ENCODE measurements around the gene SIGLEC9. TPM values are rescaled to one million over a fixed set of nuclear protein-coding genes. Genes with fewer than 3 reads are reported as not detected.

SIGLEC9 gene
- total RNA-seq, 1 experiment from 2014 or later, result not detected

GRCh38 chr19:51076631-51077213 is 48.0 kb upstream of the SIGLEC9 start:
- peak; percentile 34 for ATAC-seq
- ChIA-PET CTCF (interaction anchor here (1.2 to 1.9 kb wide), 4 partner anchors 18 to 154 kb away, joined by 3 to 13 read pairs (median 4); no protein-coding TSS in a partner anchor), POLR2A (no interaction called here)

DNA sequence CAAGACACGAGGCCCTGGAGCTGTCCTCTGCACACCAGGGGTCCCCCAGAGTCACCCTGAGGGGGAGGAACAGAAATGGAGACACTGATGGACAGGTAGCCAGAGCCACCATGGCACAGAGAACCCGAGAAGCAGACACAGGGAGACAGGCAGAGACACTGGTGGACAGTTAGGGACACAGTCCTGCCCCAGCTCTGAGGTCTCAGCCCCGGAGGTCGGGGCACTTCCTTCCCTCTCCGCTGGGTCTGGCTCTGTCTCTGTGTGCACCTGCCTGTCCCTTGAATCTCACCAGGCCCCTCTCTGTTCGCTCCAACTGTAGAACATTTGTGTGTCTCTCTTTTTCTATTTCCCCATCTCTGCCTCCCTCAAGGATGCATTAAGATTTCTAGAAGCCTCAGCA is 46.6 kb upstream of the SIGLEC9 start:
- ATAC-seq (no peak), DNase-seq (ENCODE audit: low spot score) (no peak)
- peaks cover 14% of the 10 kb centered on the region for H3K9me3 Mint-ChIP-seq
- H3K4me1 Mint-ChIP-seq, result peaks cover 17% of the 10 kb centered on the region
- CTCF ChIA-PET, result interaction anchor here (0.7 to 1.6 kb wide), 3 partner anchors 9 to 61 kb away, joined by 3 to 7 read pairs (median 4); no protein-coding TSS in a partner anchor
- peaks cover 8% of the 10 kb centered on the region for H3K36me3 Mint-ChIP-seq
- no peak overlapping the region for H3K27ac Mint-ChIP-seq
- H3K27me3 Mint-ChIP-seq (ENCODE audit: low read depth), result peaks cover 10% of the 10 kb centered on the region; the same call in 1 of the 2 replicates
- POLR2A ChIA-PET, result no interaction called here
- no peak overlapping the region for H3K4me3 Mint-ChIP-seq
- TF ChIP-seq, protein P1, sequence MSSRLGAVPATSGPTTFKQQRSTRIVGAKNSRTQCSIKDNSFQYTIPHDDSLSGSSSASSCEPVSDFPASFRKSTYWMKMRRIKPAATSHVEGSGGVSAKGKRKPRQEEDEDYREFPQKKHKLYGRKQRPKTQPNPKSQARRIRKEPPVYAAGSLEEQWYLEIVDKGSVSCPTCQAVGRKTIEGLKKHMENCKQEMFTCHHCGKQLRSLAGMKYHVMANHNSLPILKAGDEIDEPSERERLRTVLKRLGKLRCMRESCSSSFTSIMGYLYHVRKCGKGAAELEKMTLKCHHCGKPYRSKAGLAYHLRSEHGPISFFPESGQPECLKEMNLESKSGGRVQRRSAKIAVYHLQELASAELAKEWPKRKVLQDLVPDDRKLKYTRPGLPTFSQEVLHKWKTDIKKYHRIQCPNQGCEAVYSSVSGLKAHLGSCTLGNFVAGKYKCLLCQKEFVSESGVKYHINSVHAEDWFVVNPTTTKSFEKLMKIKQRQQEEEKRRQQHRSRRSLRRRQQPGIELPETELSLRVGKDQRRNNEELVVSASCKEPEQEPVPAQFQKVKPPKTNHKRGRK (CRISPR knock-in tag; IDR thresholded peaks at IDR 0.05; ENCODE audit: borderline replicate concordance), result no peak
- TF ChIP-seq CREB1 (CRISPR knock-in tag; IDR thresholded peaks at IDR 0.05), result no peak

More at GRCh38 chr19:51076631-51077213, 48.0 kb upstream of the SIGLEC9 start:
- no peak for TF ChIP-seq ZBTB43 (CRISPR knock-in tag; IDR thresholded peaks at IDR 0.05)
- Mint-ChIP-seq H3K36me3 (peaks cover 10% of the 10 kb centered on the region), H3K27me3 (ENCODE audit: low read depth) (peaks cover 10% of the 10 kb centered on the region; the same call in 1 of the 2 replicates), H3K27ac (peak overlapping the region; percentile 26; the same call in 1 of the 2 replicates), H3K4me1 (peaks cover 13% of the 10 kb centered on the region), H3K4me3 (no peak overlapping the region), H3K9me3 (peaks cover 17% of the 10 kb centered on the region)
- no peak for DNase-seq (ENCODE audit: low spot score)

- peaks cover 21% of the 10 kb centered on the region for H3K4me1 Mint-ChIP-seq
- H3K36me3 Mint-ChIP-seq, result peaks cover 2% of the 10 kb centered on the region; the same call in 1 of the 2 replicates
- H3K9me3 Mint-ChIP-seq, result peaks cover 8% of the 10 kb centered on the region
- no peak overlapping the region for H3K4me3 Mint-ChIP-seq
- DNase-seq (ENCODE audit: low spot score), result no peak
- POLR2A ChIA-PET, result no interaction called here
- TF ChIP-seq ZNF416 (CRISPR knock-in tag; IDR thresholded peaks at IDR 0.05) (no peak), SMAD3 (CRISPR knock-in tag; IDR thresholded peaks at IDR 0.05; ENCODE audit: borderline replicate concordance) (no peak), EMX1 (CRISPR knock-in tag; IDR thresholded peaks at IDR 0.05) (no peak)
- no peak for ATAC-seq
- peaks cover 4% of the 10 kb centered on the region; the same call in 1 of the 2 replicates for H3K27me3 Mint-ChIP-seq (ENCODE audit: low read depth)
- no peak overlapping the region for H3K27ac Mint-ChIP-seq
- CTCF ChIA-PET, result interaction anchor here (1.6 kb wide), 1 partner anchor 16 kb away, joined by 7 read pairs; no protein-coding TSS in a partner anchor
Observed at GRCh38 chr19:51078731-51079130, 46.0 kb upstream of the SIGLEC9 start.

DNA sequence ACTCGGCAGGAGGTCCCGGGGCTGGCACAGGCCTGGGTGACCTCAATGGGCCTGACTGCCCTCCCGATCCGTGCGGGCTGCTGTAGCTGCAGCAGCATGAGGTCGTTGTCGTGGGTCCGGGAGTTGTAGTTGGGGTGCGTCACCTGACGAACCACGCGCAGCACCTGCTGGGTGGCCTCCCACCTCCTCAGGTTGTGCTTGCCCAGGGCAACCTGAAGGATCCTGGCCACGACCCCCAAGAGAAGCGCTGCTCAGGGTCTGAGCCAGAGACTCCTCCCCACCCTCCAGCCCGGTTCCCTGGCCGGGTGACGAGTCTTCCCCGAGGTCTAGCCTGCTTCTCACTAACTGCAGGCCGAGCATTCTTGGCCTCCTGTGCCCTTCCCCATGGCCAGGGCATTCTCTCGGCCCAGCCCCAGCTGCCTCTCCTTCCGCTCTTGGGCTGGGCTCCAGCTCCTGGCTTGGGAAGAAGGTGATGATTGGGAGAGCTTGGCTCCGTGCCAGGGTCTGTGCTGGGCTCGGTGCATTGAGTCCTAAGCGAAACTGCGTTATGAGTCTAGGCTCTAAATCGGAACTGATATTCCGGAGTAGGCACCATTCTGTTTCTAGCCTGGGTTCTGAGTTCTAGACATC is 45.1 kb upstream of the SIGLEC9 start:
- Mint-ChIP-seq H3K27ac (no peak overlapping the region), H3K27me3 (ENCODE audit: low read depth) (no peaks in the 10 kb centered on the region), H3K4me1 (peaks cover 21% of the 10 kb centered on the region), H3K9me3 (no peaks in the 10 kb centered on the region), H3K4me3 (no peak overlapping the region), H3K36me3 (no peaks in the 10 kb centered on the region)
- ATAC-seq, result no peak
- POLR2A ChIA-PET, result no interaction called here
- DNase-seq (ENCODE audit: low spot score), result no peak
- TF ChIP-seq, protein P2, sequence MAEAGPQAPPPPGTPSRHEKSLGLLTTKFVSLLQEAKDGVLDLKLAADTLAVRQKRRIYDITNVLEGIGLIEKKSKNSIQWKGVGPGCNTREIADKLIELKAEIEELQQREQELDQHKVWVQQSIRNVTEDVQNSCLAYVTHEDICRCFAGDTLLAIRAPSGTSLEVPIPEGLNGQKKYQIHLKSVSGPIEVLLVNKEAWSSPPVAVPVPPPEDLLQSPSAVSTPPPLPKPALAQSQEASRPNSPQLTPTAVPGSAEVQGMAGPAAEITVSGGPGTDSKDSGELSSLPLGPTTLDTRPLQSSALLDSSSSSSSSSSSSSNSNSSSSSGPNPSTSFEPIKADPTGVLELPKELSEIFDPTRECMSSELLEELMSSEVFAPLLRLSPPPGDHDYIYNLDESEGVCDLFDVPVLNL (CRISPR knock-in tag; IDR thresholded peaks at IDR 0.05; ENCODE audit: borderline replicate concordance, low read depth), result no peak
- no peak for TF ChIP-seq NR3C1 (CRISPR knock-in tag; conservative IDR thresholded peaks at IDR 0.05; ENCODE audit: low read depth)
- CTCF ChIA-PET, result interaction anchor here (1.3 to 2.8 kb wide), 2 partner anchors 15 to 17 kb away, joined by 3 to 20 read pairs; no protein-coding TSS in a partner anchor

GRCh38 chr19:51081476-51081875 is 43.2 kb upstream of the SIGLEC9 start:
- no peaks in the 10 kb centered on the region for H3K9me3 Mint-ChIP-seq
- no peak overlapping the region for H3K27ac Mint-ChIP-seq
- H3K27me3 Mint-ChIP-seq (ENCODE audit: low read depth), result no peaks in the 10 kb centered on the region
- DNase-seq (ENCODE audit: low spot score), result no peak
- no peak overlapping the region for H3K4me3 Mint-ChIP-seq
- no peak for ATAC-seq
- TF ChIP-seq TEAD1 (CRISPR knock-in tag; IDR thresholded peaks at IDR 0.05) (no peak), PRRX2 (CRISPR knock-in tag; IDR thresholded peaks at IDR 0.05) (no peak), GABPB1 (CRISPR knock-in tag; IDR thresholded peaks at IDR 0.05) (no peak), ATF3 (CRISPR knock-in tag; conservative IDR thresholded peaks at IDR 0.05) (no peak), ZNF281 (CRISPR knock-in tag; IDR thresholded peaks at IDR 0.05) (no peak), ATF1 (CRISPR knock-in tag; IDR thresholded peaks at IDR 0.05) (no peak)
- TF ChIP-seq, protein P3, sequence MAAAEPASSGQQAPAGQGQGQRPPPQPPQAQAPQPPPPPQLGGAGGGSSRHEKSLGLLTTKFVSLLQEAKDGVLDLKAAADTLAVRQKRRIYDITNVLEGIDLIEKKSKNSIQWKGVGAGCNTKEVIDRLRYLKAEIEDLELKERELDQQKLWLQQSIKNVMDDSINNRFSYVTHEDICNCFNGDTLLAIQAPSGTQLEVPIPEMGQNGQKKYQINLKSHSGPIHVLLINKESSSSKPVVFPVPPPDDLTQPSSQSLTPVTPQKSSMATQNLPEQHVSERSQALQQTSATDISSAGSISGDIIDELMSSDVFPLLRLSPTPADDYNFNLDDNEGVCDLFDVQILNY (CRISPR knock-in tag; IDR thresholded peaks at IDR 0.05), result no peak
- CTCF ChIA-PET, result interaction anchor here (1.6 to 2.8 kb wide), 2 partner anchors 13 to 60 kb away, joined by 6 to 20 read pairs; no protein-coding TSS in a partner anchor
- peaks cover 21% of the 10 kb centered on the region for H3K4me1 Mint-ChIP-seq
- POLR2A ChIA-PET, result no interaction called here
- H3K36me3 Mint-ChIP-seq, result no peaks in the 10 kb centered on the region
